BJ (cell line): Measurements from ENCODE around the gene PUS1. TPM values are rescaled to one million over a fixed set of nuclear protein-coding genes. Genes with fewer than 3 reads are reported as not detected.

ENCODE experiments used
- CTCF ChIA-PET: fragments of 350-600 bp; formaldehyde crosslinking; extraction: SDS; loops from one replicate; lab custom pipeline; 2021; ENCODE audit warnings: antibody characterized with exemption, inconsistent platforms; lab: Yijun Ruan, JAX
- POLR2A ChIA-PET: fragments of 300-600 bp; sonication (Branson Sonifier 250); formaldehyde crosslinking; extraction: SDS; loops from one replicate; lab custom pipeline; 2021; ENCODE audit warnings: antibody characterized with exemption; lab: Charles Lee
- DNase-seq: peaks from one replicate; pipeline ENCODE4 v3.0.0-alpha.2; 2011; ENCODE audit warnings: low read depth
- H3K27me3 ChIP-seq: 2 replicates; pipeline ENCODE4 v1.6.0; 2011; ENCODE audit warnings: low read length; ENCODE audit not compliant: control insufficient read depth, insufficient read depth
- H3K36me3 ChIP-seq: 2 replicates; pipeline ENCODE4 v1.5.1; 2011; ENCODE audit warnings: low read length; ENCODE audit not compliant: control insufficient read depth, insufficient read depth
- H3K4me3 ChIP-seq: 2 replicates; pipeline ENCODE4 v1.5.1; 2011; ENCODE audit warnings: low read depth, mild to moderate bottlenecking, control low read depth, low read length
- CTCF ChIP-seq: IDR thresholded peaks from 2 replicates; pipeline ENCODE4 v1.5.1; 2011; ENCODE audit warnings: low read depth, mild to moderate bottlenecking, control low read depth, inconsistent platforms, low read length, moderate library complexity; ENCODE audit not compliant: insufficient read depth
- polyA plus RNA-seq: library from polyadenylated mRNA; depleted of rRNA; stranded (reverse); fragments of >200 nt; gene quantifications from 2 replicates; pipeline ENCODE4 v1.2.3, GENCODE V29; 2011

The PUS1 gene
- polyA plus RNA-seq, 1 experiment = 21.2 TPM

- H3K4me3 ChIP-seq = no peak overlapping the region
- peaks cover 31% of the 10 kb centered on the region for H3K36me3 ChIP-seq
- CTCF ChIA-PET = no interaction called here
- POLR2A ChIA-PET = no interaction called here
- no peaks in the 10 kb centered on the region for H3K27me3 ChIP-seq
- TF ChIP-seq CTCF = no peak
- no peak for DNase-seq
Observed at GRCh38 chr12:131900397-131900796, 28.7 kb upstream of the PUS1 start.

- Histone ChIP-seq H3K27me3 (no peaks in the 10 kb centered on the region), H3K4me3 (no peak overlapping the region), H3K36me3 (peaks cover 35% of the 10 kb centered on the region)
- ChIA-PET POLR2A (interaction anchor here (0.7 kb wide), 1 partner anchor 21 kb away, joined by 4 read pairs; no protein-coding TSS in a partner anchor), CTCF (no interaction called here)
- no peak for TF ChIP-seq CTCF
- DNase-seq = no peak
Observed at GRCh38 chr12:131901431-131902331, 27.4 kb upstream of the PUS1 start.

DNA sequence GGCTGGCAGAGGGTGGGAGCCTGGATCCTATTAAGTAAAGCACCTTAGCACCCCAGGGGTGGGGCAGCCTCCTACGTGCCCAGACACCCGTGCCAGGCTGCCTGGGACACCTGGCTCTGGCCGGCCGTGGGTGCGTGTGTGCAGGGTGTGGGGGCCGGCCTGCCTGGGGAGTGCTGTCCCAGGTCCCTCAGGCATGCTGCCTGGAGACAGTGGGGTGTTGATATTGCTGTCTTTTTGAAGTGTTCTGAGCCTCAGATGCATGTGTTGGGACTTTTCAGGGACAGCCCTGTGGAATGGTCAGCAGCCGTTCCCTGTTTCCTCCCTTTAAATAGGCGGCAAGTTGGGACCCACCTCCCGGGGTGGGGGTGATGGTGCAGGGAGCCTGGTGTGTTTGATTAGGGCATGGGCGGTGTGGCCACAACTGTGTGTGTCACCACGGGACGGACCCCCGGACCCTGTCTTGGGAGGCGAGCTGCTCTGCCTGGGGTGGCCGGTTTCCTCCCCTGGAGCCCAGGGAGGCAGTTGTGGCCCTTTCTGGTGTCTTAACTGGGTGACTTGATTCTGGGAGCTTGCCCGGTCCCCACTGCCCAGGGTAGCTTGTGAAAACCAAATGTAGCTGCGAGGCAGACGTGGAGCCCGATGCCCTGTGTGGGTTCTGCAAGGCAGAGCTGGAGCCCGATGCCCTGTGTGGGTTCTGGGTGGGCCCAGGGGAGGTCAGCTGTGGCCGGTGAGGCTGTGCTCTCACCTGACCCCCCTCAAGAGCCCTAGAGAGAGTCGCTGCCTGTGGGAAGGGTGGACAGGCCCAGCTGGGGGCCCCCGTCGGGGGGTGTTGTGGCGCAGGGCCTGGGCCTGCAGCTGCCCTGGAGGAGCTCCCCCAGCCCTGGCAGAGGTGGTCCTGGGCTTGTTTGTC, 26.5 kb upstream of the PUS1 start:
- Histone ChIP-seq H3K27me3 (no peaks in the 10 kb centered on the region), H3K4me3 (no peak overlapping the region), H3K36me3 (peaks cover 34% of the 10 kb centered on the region)
- POLR2A ChIA-PET = no interaction called here
- CTCF ChIA-PET = interaction anchor here (1.4 kb wide), 1 partner anchor 9 kb away, joined by 3 read pairs; no protein-coding TSS in a partner anchor
- TF ChIP-seq CTCF = no peak
- no peak for DNase-seq

GRCh38 chr12:131903270-131904255, 25.5 kb upstream of the PUS1 start:
- no peak for DNase-seq
- ChIA-PET POLR2A (no interaction called here), CTCF (interaction anchor here (1.4 kb wide), 1 partner anchor 8 kb away, joined by 3 read pairs; no protein-coding TSS in a partner anchor)
- Histone ChIP-seq H3K27me3 (no peaks in the 10 kb centered on the region), H3K4me3 (no peak overlapping the region), H3K36me3 (peaks cover 34% of the 10 kb centered on the region)
- no peak for TF ChIP-seq CTCF
